HG03571 (cell line): ENCODE data around the gene RDH13.
"Not testable (repeated sequence)": the region's sequence is repeated elsewhere in the genome, so short reads cannot be mapped to it uniquely, and the experiment has no call there.

Source experiments
- ATAC-seq: cut with Tn5 transposase; IDR thresholded peaks from one replicate; pipeline ENCODE4 v1.9.1; 2021; ENCODE audit not compliant: unreplicated experiment

The RDH13 gene

DNA sequence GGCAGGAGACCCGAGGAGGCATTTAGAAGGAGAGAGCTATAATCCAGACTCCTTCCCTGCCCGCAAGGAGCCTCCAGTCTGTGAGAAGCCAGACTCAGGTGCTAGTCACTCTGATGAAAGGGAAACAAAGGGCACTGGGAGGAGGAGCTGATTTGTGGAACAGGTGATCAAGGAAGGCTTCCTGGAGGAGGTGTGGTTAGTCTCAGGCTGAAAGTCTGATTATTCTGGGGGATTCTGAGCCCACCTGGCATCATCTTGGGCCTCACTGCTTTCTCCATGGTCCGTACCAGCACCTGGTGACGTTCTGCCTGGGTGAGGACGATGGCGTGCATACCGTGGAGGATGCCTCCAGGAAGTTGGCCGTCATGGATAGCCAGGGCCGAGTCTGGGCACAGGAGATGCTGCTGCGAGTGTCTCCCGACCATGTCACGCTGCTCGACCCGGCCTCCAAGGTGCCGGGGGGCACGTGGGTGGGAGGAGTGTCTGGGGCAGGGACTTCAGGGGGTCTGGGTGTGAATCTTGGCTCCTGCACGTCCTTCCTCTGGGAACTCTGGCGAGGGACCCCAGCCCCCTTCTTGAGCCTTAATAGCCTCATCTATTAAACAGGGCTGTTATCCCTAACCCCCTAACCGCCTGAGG is 16.6 kb upstream of the RDH13 start:
- no peak for ATAC-seq

DNA sequence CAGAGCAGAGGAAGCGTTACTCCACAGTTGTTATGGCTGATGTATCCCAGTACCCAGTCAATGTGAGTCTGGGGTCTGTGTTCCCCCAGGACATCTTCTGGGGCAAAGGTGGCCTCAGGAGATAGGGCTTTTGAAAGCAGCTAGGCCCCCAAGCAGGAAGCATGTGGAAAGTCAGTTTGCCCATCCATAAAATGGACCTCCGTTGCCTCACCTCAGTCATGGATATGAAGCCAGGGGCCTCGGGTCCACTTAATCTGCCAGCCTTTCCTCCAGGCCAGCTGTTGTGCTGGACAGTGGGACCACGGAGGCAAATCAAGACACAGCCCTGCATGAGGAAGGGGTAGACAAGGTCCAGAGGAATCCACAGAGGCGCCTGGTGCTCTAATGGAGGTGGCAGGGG is 16.0 kb upstream of the RDH13 start:
- ATAC-seq: no peak

DNA sequence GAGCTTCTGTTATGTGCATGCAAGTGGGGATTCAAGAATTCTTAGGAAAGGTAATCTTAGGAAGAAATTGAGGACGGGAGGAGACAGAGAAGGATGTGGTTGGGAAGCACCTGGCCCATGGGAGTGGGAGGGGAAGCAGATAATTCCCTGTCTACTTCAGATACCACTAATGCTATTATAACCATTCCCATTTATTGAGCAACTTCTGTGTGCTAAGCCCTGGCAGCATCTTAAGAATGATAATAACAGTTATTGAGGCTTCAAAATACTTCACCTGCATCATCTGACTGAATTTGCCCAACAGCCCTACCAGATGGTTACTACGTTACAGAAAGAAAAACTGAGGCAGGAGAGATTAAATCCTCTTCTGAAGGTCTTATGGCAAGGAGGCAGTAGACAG is 14.2 kb upstream of the RDH13 start:
- ATAC-seq: no peak

DNA sequence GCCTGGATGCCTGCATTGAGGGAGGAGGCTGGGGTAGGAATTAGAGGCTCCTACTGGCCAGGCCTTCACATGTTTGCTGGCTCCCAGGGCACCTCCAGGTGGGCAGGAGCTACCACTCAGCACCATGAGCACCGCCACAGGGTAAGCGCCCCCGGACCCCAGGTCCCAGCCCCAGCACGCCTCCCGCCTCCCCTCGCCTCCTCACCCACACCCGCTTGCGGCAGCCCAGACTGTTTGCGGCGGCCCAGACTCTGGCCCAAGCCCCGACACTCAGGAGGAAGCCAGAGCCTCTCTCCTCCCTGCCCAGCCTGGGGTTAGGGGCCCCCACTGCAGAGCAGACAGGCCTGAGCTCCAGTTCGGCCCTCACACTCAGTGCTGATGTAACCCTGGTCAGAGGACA is 13.4 kb upstream of the RDH13 start:
- ATAC-seq: no peak

DNA sequence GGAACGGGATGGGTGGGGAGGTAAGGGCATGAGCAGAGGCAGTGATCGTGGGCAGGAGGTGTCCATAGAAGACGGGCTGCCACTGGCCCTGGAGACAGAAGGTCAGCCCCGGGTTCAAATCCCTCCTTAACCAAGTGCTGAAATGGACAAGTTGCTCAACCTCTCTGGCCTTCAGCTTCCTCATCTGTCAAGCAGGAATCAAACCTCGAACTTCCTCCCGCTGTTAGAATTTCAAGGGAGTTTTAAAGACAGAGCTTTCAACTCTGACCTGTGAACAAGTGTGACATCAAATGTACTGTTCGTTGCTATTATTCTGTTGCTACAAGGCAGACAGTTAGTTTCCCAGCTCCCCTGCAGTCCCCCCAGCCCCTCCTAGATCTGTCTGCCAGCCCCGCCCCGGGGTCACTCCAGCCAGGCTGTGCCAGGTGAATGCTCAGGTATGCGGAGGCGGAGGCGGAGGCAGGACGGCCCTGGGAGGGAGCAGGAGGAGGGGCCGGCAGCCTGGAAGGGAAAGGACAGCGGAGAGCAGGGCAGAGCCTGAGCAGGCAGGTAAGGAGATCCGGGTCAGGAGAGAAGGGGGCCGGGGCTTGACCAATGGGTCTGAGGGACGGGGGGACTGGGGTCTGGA is 12.5 kb upstream of the RDH13 start, which contains the start of gene EPS8L1:
Gene EPS8L1 (plus strand): TSS at position 499 of the 628 bp plus-strand sequence. CDS start 576 bp downstream, outside the sequence.
- no peak for ATAC-seq

DNA sequence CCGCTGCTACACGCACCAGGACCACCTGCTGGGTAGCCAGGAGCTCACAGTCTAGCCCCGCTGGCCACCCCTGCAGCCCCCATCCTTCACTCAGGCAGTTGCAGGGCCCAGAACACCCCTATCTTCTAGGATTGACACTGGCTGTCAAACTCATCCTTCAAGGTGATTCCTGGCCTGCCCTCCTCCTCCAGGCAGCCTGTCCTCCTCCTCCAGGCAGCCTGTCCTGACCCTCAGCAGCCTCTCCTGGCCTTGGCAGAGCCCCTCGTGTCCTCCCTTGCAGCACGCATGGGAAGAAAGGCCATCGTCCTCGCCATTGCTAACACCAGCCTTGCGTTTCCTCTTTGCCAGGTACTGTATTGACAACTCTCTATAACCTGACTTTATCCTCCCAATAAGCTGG is 9.0 kb upstream of the RDH13 start:
- no peak for ATAC-seq

DNA sequence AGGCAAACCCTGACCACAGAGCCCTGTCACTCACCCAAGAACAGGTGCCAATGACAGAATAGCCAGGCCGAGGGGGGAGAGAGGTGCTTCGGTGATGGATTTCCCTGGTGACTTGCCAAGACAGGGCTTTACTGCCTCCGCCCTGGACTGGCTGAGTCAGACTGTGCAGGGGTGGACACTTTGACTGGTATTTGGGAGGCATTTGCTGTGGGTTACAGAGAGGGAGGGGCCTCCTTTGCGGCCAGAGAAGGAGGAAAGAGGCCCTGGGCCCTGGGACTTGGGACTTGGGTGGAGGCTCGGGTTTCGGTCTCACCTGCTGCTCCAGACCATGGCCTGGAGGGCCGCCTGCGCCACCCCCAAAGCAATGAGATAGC is 8.2 kb upstream of the RDH13 start:
- ATAC-seq: no peak

DNA sequence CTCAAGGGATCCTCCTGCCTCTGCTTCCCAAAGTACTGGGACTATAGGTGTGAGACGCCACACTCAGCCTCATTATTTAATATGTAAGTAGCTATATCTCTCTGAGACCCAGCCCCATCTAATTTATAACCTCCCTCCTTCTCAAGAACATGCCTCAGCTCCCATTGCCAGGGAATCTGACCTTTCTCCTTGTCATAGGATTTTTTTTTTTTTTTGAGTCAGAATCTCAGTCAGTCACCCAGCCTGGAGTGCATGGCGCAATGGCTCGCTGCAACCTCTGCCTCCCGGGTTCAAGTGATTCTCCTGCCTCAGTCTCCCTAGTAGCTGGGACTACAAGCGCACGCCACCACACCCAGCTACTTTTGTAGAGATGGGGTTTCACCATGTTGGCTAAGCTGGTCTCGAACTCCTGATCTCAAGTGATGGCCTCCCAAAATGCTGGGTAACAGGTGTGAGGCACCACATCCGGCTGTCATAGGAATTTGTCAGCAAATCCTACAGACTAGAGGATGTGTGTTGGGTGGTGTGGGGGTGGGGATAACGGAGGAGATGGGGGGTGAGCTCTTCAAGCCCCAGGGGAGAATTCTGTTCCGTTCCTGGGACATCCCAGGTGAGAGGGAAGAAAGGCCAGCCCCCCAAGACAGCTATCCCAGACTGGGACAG is 7.6 kb upstream of the RDH13 start:
- ATAC-seq: no peak

DNA sequence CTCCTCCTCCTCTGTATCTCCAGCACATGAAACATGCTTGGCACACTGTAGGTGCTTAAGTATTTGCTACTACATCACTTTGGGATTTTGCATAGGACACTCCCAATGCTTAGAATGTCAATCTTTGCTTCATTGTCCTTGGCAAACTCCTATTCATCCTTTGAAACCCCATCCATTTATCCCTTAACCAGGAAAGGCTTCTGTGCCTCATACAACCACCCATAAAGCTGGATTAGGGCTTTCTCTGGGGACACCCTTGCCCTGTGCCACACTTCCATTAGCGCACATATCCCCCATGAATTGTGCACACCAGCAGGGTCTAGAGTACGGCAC is 6.9 kb upstream of the RDH13 start:
- ATAC-seq: no peak

DNA sequence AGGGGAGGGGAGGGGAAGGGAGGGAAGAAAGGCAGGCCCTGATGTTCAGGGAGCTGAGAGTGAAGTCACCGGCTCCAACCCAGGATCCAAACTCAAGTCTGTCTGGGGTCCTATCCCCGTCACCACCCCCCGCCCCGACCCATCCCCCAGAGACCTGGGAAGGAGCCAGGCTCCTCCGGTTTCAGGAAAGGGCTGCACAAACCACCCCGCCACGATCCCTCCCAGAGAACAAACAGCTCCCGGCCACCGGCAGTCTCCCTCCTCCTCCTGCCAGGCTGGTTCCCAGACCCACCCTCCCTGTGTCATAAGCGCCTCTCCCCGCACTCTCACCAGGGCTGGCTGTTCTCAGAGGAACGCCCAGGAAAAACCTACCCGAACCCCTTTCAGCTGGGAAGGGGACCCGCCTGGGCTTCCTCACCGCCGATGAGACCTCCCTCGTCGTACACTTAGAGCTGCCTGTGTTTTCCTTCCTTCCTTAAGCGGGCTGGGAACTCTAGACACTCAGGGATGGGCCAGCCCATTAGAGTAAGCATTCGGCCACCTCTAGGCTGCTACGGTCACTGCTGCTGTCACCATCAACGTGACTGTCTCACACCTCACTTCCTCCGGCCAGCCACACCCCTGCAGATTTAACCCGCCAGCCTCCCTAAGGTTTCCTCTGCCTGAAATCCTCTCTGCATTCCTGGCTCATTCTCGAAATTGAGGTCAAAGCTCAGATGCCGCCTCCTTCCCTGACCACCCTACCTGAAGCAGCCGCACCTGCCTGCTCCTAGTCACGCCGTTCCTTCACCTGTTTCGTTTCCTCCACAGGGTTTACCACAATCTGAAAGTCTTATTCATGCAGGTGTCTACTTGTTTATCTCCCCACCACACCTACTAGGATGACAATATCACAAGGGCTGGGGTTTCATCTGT is 6.3 kb upstream of the RDH13 start:
- no peak for ATAC-seq

DNA sequence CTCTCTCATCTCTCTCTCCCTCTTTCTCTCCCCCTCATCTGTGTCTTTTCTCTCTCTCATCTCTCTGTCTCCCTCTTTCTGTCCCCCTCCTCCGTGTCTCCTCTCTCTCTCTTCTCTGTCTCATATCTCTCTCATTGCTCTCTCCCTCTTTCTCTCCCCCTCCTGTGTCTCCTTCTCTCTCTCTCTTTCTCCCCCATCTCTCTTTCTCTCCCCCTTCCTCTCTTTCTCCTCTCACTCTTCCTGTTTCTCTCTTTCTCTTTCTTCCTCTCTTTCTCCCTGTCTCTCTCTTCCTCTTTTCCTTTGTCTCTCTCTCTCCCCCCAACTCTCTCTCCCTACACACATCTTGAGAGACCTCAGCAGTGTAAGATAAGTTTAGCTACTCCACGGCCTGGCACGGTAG is 4.9 kb upstream of the RDH13 start:
- no peak for ATAC-seq

DNA sequence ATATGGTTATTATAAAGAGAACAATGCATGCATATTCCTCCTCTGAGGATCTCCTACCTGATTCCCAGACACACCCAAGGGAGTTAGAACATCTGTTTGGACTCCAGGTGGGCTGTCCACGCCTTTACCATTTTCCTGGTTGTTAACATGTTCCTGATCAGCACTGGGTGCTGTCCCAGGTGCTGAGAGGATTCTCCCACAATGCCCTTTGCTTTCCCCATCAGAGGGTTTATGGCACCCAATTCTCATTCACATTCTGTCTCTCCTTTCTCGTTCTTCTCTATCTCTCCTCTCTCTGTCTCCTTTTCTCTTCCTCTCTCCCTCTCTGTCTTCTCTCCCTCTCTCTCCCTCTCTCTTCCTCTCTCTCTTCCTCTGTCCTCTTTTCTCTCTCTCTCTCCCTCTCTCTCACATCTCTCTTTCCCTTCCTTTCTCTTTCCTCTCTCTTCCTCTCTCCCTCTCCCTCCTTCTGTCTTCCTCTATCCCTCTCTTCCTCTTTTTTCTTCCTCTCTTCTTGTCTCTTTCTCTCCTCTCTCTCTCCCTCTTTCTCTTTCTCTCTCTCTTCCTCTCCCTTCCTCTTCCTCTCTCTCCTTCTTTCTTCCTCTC is 3.3 kb upstream of the RDH13 start:
- ATAC-seq: no peak

DNA sequence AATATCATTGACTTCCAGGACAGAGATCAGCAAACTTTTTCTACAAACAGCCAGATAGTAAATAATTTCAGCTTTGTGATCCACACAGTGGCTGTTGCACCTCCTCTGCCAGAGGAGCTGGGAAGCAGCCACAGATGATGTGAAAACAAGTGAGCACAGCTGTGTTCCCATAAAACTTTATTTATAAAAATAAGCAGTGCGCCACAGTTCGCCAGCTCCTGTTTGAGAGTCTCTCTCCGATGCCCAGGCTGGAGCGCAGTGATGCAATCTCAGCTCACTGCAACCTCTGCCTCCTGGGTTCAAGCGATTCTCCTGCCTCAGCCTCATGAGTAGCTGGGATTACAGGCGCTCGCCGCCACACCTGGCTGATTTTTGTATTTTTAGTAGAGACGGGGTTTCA is 2.6 kb upstream of the RDH13 start:
- ATAC-seq: not testable (repeated sequence)

DNA sequence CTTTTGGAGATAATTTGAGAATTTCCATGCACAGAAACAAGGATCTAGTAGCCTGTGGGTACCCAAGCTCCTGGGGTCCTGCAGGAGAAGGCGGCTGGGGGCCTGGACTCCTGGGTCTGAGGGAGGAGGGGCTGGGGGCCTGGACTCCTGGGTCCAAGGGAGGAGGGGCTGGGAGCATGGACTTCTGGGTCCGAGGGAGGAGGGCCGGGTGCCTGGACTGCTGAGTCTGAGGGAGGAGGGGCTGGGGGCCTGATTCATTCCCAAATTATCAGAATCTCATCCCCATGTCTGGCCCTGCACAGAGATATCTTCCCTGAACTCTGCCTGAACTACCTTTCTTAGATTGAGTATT is 520 bp upstream of the RDH13 start:
- no peak for ATAC-seq

DNA sequence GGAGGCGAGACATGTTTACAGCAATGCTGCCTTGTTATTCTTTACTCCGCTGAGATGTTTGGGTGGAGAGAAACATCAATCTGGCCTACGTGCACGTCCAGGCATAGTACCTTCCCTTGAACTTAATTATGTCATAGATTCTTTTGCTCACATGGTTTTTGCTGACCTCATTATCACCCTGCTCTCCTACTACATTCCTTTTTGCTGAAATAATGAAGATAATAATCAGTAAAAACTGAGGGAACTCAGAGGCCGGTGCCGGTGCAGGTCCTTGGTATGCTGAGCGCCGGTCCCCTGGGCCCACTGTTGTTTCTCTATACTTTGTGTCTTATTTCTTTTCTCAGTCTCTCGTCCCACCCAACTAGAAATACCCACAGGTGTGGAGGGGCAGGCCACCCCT is 2.7 kb downstream of the RDH13 start:
- ATAC-seq: not testable (repeated sequence)

DNA sequence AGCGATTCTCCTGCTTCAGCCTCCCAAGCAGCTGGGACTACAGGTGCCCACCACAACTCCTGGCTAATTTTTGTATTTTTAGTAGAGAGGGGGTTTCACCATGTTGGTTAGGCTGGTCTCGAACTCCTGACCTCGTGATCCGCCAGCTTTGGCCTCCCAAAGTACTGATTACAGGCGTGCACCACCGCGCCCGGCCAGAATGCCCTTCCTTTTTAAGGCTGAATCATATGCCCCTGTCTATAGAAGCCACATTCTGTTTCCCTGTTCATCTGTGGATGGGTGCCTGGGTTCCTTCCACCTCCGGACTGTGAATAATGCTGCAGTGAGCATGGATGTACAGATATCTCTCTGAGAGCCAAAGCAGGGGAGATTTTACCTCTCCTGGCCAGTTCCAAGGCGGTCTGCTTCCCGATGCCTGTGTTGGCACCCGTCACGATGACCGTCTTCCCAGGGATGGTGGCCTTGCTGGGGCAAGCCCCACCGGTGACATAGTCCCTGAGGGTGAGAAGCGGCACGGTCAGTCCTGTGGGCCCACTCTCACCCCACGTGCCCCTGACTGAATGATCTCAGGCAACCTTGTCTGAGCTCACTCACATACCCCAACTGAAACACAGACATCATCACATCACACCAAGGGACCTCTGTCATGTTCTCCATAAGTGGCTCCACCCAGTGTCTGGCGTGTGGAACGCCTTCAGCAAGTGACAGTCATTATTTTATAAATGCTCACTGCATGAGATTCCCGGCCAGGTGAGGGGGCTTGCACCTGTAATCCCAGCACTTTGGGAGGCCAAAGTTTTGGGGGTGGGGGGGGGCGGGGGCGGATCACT is 4.0 kb downstream of the RDH13 start:
- no peak for ATAC-seq

DNA sequence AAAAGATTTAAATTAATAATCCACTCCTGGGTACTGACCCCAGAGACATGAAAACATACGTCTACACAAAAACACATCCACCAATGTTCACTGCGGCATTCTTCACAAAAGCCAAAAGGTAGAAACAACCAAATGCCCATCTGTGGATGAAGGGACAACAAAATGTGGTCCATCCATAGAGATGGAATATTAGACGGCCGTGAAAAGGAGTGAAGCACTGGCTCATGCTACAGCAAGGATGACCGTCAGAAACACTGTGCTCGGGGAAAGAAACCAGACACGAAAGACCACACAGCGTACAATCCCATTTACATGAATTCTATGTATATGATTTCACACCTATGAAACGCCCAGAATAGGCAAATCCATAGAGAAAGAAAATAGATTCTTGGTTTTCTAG is 6.1 kb downstream of the RDH13 start:
- no peak for ATAC-seq

DNA sequence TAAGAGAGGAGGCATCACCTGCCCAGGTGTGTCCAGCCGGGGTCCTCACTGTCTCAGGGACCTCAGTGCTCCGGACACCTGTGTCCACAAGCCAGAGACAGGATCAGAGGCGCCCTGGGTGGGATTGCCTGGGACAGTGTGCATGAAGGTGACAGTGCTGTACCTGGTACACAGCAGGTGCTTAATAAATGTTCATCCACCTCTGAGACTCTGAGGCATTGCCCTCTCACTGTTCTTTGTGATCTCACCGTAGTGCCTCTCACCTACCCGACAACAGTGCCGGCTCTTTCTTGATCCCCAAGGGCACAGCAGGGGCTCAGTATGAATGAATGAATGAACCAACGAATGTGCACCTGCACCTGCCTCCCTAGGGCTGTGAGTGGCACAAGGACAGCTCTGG is 9.2 kb downstream of the RDH13 start:
- no peak for ATAC-seq

DNA sequence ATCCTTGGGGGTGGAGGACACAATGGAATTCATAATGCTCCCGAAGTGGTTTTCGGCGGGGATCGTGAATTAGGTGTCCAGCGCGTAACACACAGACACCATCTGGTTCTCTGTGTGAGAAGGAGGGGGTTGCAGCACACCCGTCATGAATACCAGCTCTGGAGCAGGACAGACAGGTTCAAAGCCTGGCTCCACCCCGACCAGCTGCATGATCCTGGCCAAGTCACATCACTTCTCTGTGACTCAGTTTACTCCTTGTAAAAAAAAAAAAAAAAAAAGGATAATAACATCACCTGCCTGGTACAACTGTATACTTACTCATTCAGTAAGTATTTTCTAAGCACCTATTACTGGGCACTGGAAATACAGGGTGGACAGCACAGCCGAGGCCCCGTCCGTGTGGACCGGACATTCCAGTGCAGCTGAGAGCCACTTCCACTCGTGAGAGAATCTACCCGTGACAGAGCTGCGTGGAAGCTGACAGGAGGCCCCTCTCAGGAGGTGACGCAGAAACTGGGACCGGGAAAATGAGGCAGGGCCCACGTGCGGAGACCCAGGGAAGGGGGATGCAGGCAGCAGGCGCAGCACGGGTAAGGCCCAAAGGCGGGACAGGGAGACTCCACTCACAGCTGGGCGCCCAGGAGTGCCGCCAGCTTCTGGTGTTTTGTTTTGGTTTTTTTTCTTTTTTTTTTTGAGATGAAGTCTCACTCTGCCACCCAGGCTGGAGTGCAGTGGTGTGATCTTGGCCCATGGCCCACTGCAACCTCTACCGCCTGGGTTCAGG is 12.0 kb downstream of the RDH13 start:
- no peak for ATAC-seq

DNA sequence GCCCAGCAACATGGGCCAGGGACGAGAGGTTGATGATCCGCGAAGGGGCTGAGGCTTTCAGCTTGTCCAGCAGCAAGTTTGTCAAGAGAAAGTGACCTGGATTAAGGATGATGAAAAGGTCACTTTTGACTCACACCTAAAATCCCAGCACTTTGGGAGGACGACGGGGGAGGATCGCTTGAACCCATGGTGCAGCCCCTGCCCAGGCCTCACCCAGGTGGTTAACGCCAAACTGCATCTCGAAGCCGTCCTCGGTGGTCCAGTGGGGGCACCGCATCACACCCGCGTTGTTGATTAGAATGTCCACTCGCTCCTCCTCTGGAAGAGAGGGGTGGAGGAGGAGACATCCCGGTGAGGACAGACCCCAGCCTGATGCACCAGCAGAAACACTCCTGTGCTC is 14.5 kb downstream of the RDH13 start:
- ATAC-seq: no peak
